ENCODE measurements around the gene KCNK17.

GRCh38 chr6:39330057-39330456, 15.8 kb upstream of the KCNK17 start:
- TF ChIP-seq POLR2A (IDR thresholded peaks at IDR 0.05): no peak
- no peak for TF ChIP-seq CTCF (IDR thresholded peaks at IDR 0.05)
- no peak for TF ChIP-seq POLR2AphosphoS5 (IDR thresholded peaks at IDR 0.05)
- TF ChIP-seq EP300 (IDR thresholded peaks at IDR 0.05): no peak

Data from upper lobe of left lung (tissue), 4 donors.